Heart left ventricle (tissue), 16 donors: ENCODE measurements around the gene LTA. TPM values are rescaled to one million over a fixed set of nuclear protein-coding genes. Genes with fewer than 3 reads are reported as not detected.

Experiments
- ATAC-seq, 4 donors: fragments of 200-7000 bp; cut with Tn5 transposase; one replicate each; pipeline ENCODE4 v1.9.1; 2020 to 2022; ENCODE audit warnings: moderate library complexity in 4 of 4, mild to moderate bottlenecking in 3 of 4, moderate number of reproducible peaks in 1 of 4
- DNase-seq, 5 donors: peaks; one replicate each; pipeline ENCODE4 v3.0.0-alpha.2; 2020
- H3K27ac ChIP-seq, 12 donors: fragments of 200-600 bp; sonication (generic) in 4 of 12; one replicate each; pipeline versions ENCODE4 v1.5.0 to v1.8.0; 2016 to 2022; ENCODE audit warnings: mild to moderate bottlenecking in 2 of 12
- H3K27me3 ChIP-seq, 9 donors: fragments of 200-600 bp; sonication (generic) in 2 of 9; one replicate each; pipeline versions ENCODE4 v1.5.1 to v1.8.0; 2016 to 2022; ENCODE audit warnings: mild to moderate bottlenecking in 3 of 9
- H3K36me3 ChIP-seq, 9 donors: fragments of 200-600 bp; sonication (generic) in 2 of 9; one replicate each; pipeline versions ENCODE4 v1.5.0 to v1.8.0; 2018 to 2022; ENCODE audit warnings: mild to moderate bottlenecking in 2 of 9
- H3K4me1 ChIP-seq, 12 donors: fragments of 200-600 bp; sonication (generic) in 4 of 12; one replicate each; pipeline versions ENCODE4 v1.5.0 to v1.8.0; 2016 to 2022; ENCODE audit warnings: mild to moderate bottlenecking in 3 of 12
- H3K4me3 ChIP-seq, 12 donors: fragments of 200-600 bp; sonication (generic) in 4 of 12; one replicate each; pipeline versions ENCODE4 v1.5.0 to v1.8.0; 2017 to 2022; ENCODE audit warnings: mild to moderate bottlenecking in 9 of 12, moderate library complexity in 4 of 12
- H3K9me3 ChIP-seq, 12 donors: fragments of 200-600 bp; sonication (generic) in 4 of 12; one replicate each; pipeline versions ENCODE4 v1.5.0 to v1.8.0; 2016 to 2022; ENCODE audit warnings: mild to moderate bottlenecking in 1 of 12
- POLR2A ChIP-seq, 2 donors: fragments of 450-650 bp; IDR thresholded peaks; one replicate each; pipeline ENCODE4 v1.6.1; 2017; ENCODE audit warnings: antibody characterized with exemption in 2 of 2, mild to moderate bottlenecking in 2 of 2, moderate library complexity in 2 of 2
- WGBS, 4 donors: extraction: QIAGEN DNeasy Blood & Tissue Kit in 2 of 4; methylation state at CpG; one replicate each; pipeline versions ENCODE4 v1.1.5 to v1.1.7; 2013 to 2018; 5-methylcytosine and 5-hydroxymethylcytosine counted together
- intact Hi-C, 10 donors: fragments of 100-400 bp; cut with DNase I; formaldehyde crosslinking; loops; one replicate each; pipeline versions ENCODE4 v1.11.1 to v1.14.2; 2022
- polyA plus RNA-seq, 2 donors: library from polyadenylated mRNA; stranded (reverse); fragments of 200-250 nt; gene quantifications; one replicate each; pipeline ENCODE4 v1.2.3, GENCODE V29; 2013
- total RNA-seq, 9 donors: library from RNA; depleted of rRNA in 2 of 9; stranded (reverse); fragments of >200 nt in 2 of 9; fragmentation: NEBNext Ultra II Directional in 3 of 9; extraction: Animal tissue kit (Norgen Biotek cat#: 25700) in 3 of 9; gene quantifications; one replicate each; pipeline versions ENCODE4 v1.1.0 to v1.2.4, GENCODE V29; 2016 to 2023
- TF ChIP-seq, protein P1 (sequence below), 12 donors: fragments of 200-600 bp; sonication (generic) in 4 of 12; IDR thresholded peaks; one replicate each; pipeline versions ENCODE4 v1.5.0 to v1.8.0; 2018 to 2022; ENCODE audit warnings: antibody characterized with exemption in 12 of 12, mild to moderate bottlenecking in 5 of 12
- donor health status: ischemic (EF 13 %, LVEDD 7.1; RV severe dilation, severe dysfunction).
- donor health status: healthy with polysubstance abuse.
- donor health status: DM: no; HTN: yes; CAD: no.
- donor health status: DM: no; HTN: no; CAD: no.
- donor health status: ischemic (EF 25% LVEDD 6.9; RV normal size, moderate dysfunction).
- donor health status: ischemic (EF 25% LVEDD 5.7; RV mildly dilated, moderate dysfunction).
- donor health status: healthy.
- donor health status: DM: yes; HTN: yes; CAD: no.
- donor health status: ischemic (EF 35%, LVEDD 5.7; RV mildly dilated, moderate dysfunction).
- donor health status: nonischemic (EF 11% LVEDD 7.7; RV severe dilation, severe dysfunction).
- donor health status: DM: yes; HTN: yes; CAD: no.
- donor health status: PGD.
- donor health status: ischemic (EF 29% LVEDD 5.4; RV normal size, mild dysfunction).
- donor health status: nonischemic (EF 23%, LVEDD 6.1; RV moderate dilation, normal function).

LTA gene
- total and polyA plus RNA-seq, 11 donors, result 0.07 to 0.64 (median 0.18) TPM; not detected in 8

DNA sequence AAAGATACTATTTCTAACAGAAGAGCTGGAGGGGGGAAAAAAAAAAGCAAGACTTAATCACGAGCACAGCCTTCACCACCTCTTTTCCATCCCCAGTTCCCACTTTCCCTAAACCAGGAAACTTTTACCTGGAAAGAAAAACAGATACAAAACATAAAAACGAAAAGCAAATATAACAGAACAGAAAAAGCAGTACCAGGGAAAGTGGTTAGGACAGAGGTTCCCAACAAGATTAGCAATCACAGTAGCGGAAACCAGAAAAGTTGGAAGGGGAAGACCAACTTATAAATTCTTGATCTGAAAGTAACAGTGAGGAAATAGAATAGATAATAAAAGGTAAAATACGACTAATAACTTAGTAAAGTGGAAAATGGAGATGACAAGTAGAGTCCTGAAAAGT lies 31.4 kb upstream of the LTA start:
- Histone ChIP-seq H3K36me3 (peaks cover 0 to 50% (median 48%) of the 10 kb centered on the region in 9 donors), H3K27ac (peak overlapping the region in 11 of 12 donors; percentile 90 to 99 (median 95)), H3K4me3 (peak overlapping the region; percentile 48 to 95 (median 79)), H3K9me3 (no peaks in the 10 kb centered on the region), H3K27me3 (no peaks in the 10 kb centered on the region), H3K4me1 (peaks cover 3 to 49% (median 32%) of the 10 kb centered on the region in 12 donors)
- DNase-seq (no peak), ATAC-seq (no peak)
- WGBS, 4 donors, result 11 to 15% (median 12%) methylated on average over 4 of the region's 4 CpGs
- TF ChIP-seq POLR2A (IDR thresholded peaks at IDR 0.05), result no peak
- TF ChIP-seq, protein P1, sequence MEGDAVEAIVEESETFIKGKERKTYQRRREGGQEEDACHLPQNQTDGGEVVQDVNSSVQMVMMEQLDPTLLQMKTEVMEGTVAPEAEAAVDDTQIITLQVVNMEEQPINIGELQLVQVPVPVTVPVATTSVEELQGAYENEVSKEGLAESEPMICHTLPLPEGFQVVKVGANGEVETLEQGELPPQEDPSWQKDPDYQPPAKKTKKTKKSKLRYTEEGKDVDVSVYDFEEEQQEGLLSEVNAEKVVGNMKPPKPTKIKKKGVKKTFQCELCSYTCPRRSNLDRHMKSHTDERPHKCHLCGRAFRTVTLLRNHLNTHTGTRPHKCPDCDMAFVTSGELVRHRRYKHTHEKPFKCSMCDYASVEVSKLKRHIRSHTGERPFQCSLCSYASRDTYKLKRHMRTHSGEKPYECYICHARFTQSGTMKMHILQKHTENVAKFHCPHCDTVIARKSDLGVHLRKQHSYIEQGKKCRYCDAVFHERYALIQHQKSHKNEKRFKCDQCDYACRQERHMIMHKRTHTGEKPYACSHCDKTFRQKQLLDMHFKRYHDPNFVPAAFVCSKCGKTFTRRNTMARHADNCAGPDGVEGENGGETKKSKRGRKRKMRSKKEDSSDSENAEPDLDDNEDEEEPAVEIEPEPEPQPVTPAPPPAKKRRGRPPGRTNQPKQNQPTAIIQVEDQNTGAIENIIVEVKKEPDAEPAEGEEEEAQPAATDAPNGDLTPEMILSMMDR (IDR thresholded peaks at IDR 0.05), result no peak
- intact Hi-C loops, result loop anchor here in 9 of 10 donors (2.0 to 10.0 kb wide), 5 partner anchors 46 to 414 kb away; partner anchors contain the start of genes NELFE (in 3 of the 9), SKIC2 (in 3 of the 9) and MICA (in 1 of the 9)

DNA sequence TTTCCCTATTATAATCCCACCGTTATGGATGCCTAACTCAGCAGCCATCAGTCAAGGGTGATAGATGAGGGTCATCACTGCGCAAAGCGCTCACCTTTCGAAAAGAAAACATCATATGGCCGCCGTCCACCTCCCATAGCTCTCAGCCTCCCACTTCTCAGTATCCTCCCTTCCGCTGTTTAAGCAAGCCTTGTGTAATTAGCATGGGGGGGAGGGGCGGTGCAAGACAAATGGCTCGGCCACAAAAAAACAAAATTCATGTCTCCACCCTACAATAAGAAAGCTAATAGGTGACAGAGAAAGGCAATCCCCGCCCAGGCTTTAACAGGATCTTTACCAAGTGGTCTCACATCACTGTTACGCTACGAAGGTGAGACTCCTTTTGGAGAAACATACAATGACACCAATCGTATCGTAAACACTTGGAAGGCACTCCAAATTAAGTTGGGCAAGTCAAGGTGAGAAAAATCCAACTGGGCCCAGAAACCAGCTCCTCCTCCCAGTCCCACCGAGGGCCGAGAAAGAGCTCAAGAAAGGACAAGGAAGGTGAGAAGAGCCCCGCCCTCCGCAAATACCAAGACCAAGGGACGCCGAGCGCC lies 30.9 kb upstream of the LTA start:
- Histone ChIP-seq H3K27ac (peak overlapping the region; percentile 90 to 99 (median 95)), H3K4me1 (peaks cover 3 to 49% (median 33%) of the 10 kb centered on the region in 12 donors), H3K9me3 (no peaks in the 10 kb centered on the region), H3K36me3 (peaks cover 0 to 45% (median 43%) of the 10 kb centered on the region in 9 donors), H3K27me3 (no peaks in the 10 kb centered on the region), H3K4me3 (peak overlapping the region; percentile 48 to 95 (median 79))
- peak in 3 of 5 donors; percentile 42 to 56 (median 48) for DNase-seq
- TF ChIP-seq, protein P1 (IDR thresholded peaks at IDR 0.05), result no peak
- TF ChIP-seq POLR2A (IDR thresholded peaks at IDR 0.05), result no peak
- 0 to 1% (median 0%) methylated on average over 21 of the region's 21 CpGs for WGBS, 4 donors
- intact Hi-C loops, result loop anchor here in 9 of 10 donors (2.0 to 10.0 kb wide), 5 partner anchors 46 to 414 kb away; partner anchors contain the start of genes NELFE (in 3 of the 9), SKIC2 (in 3 of the 9) and MICA (in 1 of the 9)
- peak; percentile 8 to 38 (median 22) for ATAC-seq

DNA sequence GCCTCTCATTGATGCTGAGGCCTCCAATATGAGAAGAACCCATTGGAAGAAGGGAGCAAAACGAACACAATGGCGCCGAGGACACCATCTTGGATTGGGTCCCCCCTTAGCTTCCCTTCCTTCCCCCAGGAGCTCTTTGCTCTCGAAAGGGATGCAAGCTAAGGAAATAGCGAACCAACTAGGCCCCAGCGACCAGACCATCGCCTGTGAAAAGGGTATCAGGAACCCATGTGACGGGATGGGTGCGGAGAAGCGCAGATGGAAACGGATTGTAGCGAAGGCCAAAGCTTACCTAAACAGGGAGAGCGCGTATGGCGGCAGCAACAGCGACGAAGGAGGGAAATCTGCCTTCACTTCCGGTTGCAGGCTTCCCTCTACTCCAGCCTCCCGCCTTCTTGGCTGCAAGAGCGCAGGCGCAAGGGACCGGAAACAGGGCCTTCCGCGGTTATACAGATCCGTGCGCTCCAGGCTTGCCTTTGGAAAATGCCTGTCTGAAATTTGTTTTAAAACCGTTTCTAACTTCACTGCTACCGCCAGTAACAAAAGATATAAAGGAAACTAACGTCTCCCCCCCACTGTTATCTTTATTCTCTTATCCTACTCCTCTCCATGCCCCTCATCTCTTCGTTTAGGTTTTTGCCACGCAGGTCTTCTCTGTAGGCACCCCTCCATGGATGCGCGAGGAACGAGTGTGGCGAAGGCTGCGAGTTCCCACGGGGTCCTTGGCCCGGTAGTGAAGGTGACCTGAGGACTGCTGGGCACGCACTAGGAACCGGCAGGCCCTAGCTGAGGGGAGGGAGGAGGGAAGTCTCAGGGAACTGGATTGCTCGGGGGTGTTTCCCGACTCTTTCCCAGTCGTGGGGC lies 30.2 kb upstream of the LTA start, which contains the start of gene DDX39B:
DDX39B (minus strand) TSS at position 346 of the 864 bp plus-strand sequence. CDS start 1,471 bp downstream, outside the sequence.
- Histone ChIP-seq H3K4me3 (peak within 1 kb of the TSS; percentile 48 to 95 (median 79)), H3K4me1 (peaks cover 3 to 52% (median 35%) of the 10 kb centered on the region in 12 donors), H3K27ac (peak within 1 kb of the TSS; percentile 90 to 99 (median 95)), H3K9me3 (no peaks in the 10 kb centered on the region), H3K36me3 (peaks cover 0 to 37% (median 35%) of the 10 kb centered on the region in 9 donors), H3K27me3 (no peaks in the 10 kb centered on the region)
- TF ChIP-seq, protein P1 (IDR thresholded peaks at IDR 0.05), result no peak
- peak in 1 of 2 donors; percentile 63 for TF ChIP-seq POLR2A (IDR thresholded peaks at IDR 0.05)
- intact Hi-C loops, result loop anchor here in 9 of 10 donors (2.0 to 10.0 kb wide), 5 partner anchors 47 to 413 kb away; partner anchors contain the start of genes NELFE (in 3 of the 9), SKIC2 (in 3 of the 9) and MICA (in 1 of the 9)
- 0% methylated on average over 43 of the region's 43 CpGs for WGBS, 4 donors
- DNase-seq (peak; percentile 96 to 97 (median 97)), ATAC-seq (peak; percentile 92 to 95 (median 94))
